SJSA1 (cell line): ENCODE results near the gene THEMIS2. TPM values are rescaled to one million over a fixed set of nuclear protein-coding genes. Genes with fewer than 3 reads are reported as not detected.
"Not testable (repeated sequence)": the region's sequence is repeated elsewhere in the genome, so short reads cannot be mapped to it uniquely, and the experiment has no call there.

Experiments used
- DNase-seq, 2 experiments: peaks; one replicate each; pipeline ENCODE4 v3.0.0-alpha.2; 2015 to 2020; ENCODE audit warnings: low spot score in 2 of 2, low read depth in 1 of 2
- H3K27ac ChIP-seq: fragments of 250-450 bp; sonication (Bioruptor Pico); 2 replicates; pipeline ENCODE4 v1.5.1; 2020; ENCODE audit warnings: mild to moderate bottlenecking, moderate library complexity
- H3K27me3 ChIP-seq: fragments of 250-450 bp; sonication (Bioruptor Pico); replicated peaks from 2 replicates; pipeline ENCODE4 v1.5.1; 2020; ENCODE audit warnings: mild to moderate bottlenecking, moderate library complexity
- H3K36me3 ChIP-seq: fragments of 250-450 bp; sonication (Bioruptor Pico); 2 replicates; pipeline ENCODE4 v1.5.1; 2020; ENCODE audit warnings: mild to moderate bottlenecking
- H3K4me1 ChIP-seq: fragments of 250-450 bp; sonication (Bioruptor Pico); replicated peaks from 2 replicates; pipeline ENCODE4 v1.6.1; 2021; ENCODE audit warnings: mild to moderate bottlenecking
- H3K4me3 ChIP-seq: fragments of 250-450 bp; sonication (Bioruptor Pico); 2 replicates; pipeline ENCODE4 v1.5.1; 2020; ENCODE audit warnings: mild to moderate bottlenecking
- H3K9me3 ChIP-seq: fragments of 250-450 bp; sonication (Bioruptor Pico); replicated peaks from 2 replicates; pipeline ENCODE4 v1.5.1; 2020; ENCODE audit warnings: mild to moderate bottlenecking
- total RNA-seq: library from RNA; depleted of rRNA; stranded (reverse); fragments of >200 nt; shearing (Covaris generic); gene quantifications from 2 replicates; pipeline ENCODE4 v1.2.3, GENCODE V29; 2014; rRNA removed

The THEMIS2 gene
- 0.09 and 1.7 TPM in 2 replicates for total RNA-seq

GRCh38 chr1:27872059-27872801 is at the start of gene THEMIS2:
TSS of gene THEMIS2 (plus strand) at chr1:27872544. CDS start at chr1:27872572, 28 bp downstream.
- Histone ChIP-seq H3K36me3 (no peaks in the 10 kb centered on the region), H3K27me3 (no peaks in the 10 kb centered on the region), H3K27ac (no peak within 1 kb of the TSS), H3K4me1 (peaks cover 13% of the 10 kb centered on the region), H3K9me3 (no peaks in the 10 kb centered on the region), H3K4me3 (peak within 1 kb of the TSS; percentile 45)
- DNase-seq: peak in 1 of 2 experiments; percentile 19

- peaks cover 7% of the 10 kb centered on the region for H3K4me1 ChIP-seq
- H3K27ac ChIP-seq: no peak overlapping the region
These were observed 48.6 kb upstream of the THEMIS2 start for GRCh38 chr1:27823784-27824183.

DNA sequence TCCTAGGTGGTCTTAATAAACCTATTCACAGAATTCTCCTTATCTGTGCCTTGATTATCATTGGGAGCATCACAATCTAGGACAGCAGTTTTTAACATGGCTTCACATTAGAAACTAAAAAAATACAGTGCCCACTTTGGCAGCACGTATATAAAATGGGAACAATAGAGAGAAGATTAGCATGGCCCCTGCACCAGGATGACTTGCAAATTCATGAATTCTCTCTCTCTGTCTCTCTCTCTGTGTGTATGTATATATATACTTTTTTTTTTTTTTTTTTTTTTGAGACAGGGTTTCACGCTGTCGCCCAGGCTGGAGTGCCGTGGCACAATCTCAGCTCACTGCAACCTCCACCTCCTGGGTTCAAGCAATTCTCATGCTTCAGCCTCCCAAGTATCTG is 47.9 kb upstream of the THEMIS2 start:
- H3K27me3 ChIP-seq: no peaks in the 10 kb centered on the region
- no peaks in the 10 kb centered on the region for H3K9me3 ChIP-seq
- no peak overlapping the region for H3K27ac ChIP-seq
- no peak overlapping the region for H3K4me3 ChIP-seq
- H3K4me1 ChIP-seq: peaks cover 7% of the 10 kb centered on the region
- peak in 1 of 2 experiments; percentile 8 for DNase-seq
- peaks cover 32% of the 10 kb centered on the region for H3K36me3 ChIP-seq

More at GRCh38 chr1:27823784-27824183, 48.6 kb upstream of the THEMIS2 start:
- no peak overlapping the region for H3K4me3 ChIP-seq
- H3K27me3 ChIP-seq: no peaks in the 10 kb centered on the region
- H3K36me3 ChIP-seq: peaks cover 36% of the 10 kb centered on the region
- DNase-seq: peak in 1 of 2 experiments; percentile 3
- no peaks in the 10 kb centered on the region for H3K9me3 ChIP-seq

DNA sequence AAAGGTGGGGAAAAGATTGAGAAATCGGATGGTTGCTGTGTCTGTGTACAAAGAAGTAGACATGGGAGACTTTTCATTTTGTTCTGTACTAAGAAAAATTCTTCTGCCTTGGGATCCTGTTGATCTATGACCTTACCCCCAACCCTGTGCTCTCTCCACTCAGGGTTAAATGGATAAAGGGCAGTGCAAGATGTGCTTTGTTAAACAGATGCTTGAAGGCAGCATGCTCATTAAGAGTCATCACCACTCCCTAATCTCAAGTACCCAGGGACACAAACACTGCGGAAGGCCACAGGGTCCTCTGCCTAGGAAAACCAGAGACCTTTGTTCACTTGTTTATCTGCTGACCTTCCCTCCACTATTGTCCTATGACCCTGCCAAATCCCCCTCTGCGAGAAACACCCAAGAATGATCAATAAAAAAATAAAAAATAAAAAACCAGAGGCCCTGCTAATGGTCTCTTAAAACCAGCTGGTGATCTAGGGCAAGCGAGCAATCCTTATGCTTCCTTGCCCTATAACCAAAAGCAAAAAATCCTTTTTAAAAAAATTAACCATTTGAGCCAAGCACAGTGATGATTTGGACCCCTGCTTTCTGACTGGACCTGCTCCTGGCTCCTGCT is 42.9 kb upstream of the THEMIS2 start:
- Histone ChIP-seq H3K36me3 (peaks cover 27% of the 10 kb centered on the region), H3K4me1 (peaks cover 17% of the 10 kb centered on the region)
- not testable (repeated sequence) for H3K27ac ChIP-seq, H3K9me3 ChIP-seq, H3K4me3 ChIP-seq, H3K27me3 ChIP-seq, DNase-seq

DNA sequence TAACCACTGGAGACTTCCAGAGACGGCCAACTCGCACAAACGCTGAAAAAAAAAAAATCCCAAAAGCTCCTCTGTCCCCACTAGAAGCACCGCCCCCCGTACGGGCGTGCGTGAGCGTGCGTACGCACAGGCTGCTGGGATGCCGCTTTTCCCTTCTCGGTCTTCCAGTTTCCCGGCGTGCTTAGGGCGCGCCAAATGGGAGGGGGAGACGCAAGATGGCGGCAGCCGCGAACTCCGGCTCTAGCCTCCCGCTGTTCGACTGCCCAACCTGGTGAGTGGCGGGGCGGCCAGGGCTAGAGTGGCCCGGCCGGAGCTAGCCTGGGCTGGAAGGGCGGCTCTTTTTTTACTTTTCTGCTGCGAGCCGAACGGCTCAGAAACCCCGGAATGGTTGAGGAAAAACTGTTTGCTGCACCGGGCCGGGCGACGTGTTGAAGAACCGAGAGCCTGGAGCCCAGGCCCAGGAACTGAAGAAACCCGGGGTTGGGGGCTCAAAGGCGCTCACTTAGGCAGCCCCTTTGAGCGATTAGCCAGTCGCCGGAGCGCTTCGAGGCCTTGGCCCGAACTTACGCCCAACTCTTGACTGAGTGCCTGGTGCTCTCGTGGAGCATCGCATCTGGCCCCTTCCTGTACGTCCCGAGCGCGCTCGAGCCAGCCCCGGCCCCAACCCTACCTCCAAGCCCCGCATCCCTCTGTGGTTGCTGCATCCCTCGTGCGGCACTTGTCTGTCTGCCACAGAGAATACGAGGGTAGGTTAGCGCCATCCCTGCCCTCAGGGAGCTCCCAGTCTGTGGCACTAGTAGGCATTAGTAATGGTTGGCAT is 41.5 kb upstream of the THEMIS2 start, which contains the start of gene PPP1R8:
TSS of gene PPP1R8 (plus strand) at position 162 of the 820 bp plus-strand sequence. CDS start at position 216, 54 bp downstream.
- peak; percentile 94 to 96 for DNase-seq
- Histone ChIP-seq H3K27me3 (no peaks in the 10 kb centered on the region), H3K4me1 (peaks cover 17% of the 10 kb centered on the region), H3K9me3 (no peaks in the 10 kb centered on the region), H3K36me3 (peaks cover 41% of the 10 kb centered on the region), H3K27ac (peak within 1 kb of the TSS; percentile 84), H3K4me3 (peak within 1 kb of the TSS; percentile 79)

DNA sequence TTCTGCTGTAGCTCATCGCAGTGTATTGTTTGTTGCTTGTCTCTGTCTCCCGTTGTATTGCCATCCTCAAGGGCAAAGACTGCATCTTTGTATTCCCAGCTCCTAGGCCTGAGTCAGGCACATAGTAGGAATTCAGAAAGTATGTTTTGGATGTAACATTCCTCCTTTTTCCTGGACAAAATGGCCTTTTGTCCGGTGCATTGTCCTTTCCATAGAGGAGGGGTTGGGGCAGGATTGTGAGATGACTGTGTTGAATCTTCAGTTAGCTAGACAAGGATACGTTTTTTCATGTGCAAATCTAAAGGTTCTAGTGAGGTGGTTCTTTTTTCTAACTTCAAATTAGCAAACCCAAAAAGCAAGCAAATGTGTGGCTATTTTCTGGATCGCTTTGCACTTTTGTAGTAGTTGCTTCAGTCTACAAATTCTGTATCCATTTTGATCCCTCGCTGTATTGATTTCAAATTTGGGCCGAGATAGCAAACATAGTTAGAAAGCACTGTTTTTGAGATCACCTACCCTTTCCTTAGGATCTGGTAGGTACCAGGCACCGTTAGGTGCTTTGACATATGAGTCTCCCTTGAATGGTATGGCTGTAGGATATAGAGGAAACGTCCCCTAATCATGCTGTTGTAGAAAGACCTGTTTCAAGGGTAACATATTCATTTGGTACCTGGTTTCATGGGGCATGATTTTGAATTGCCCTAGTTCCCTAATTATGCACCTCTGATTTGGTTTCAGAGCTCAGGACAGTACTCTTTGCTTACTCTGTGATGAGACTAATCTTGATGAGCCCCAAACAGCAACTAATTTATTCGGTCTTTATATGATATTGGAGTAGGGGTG is 40.6 kb upstream of the THEMIS2 start:
- H3K4me1 ChIP-seq: peaks cover 17% of the 10 kb centered on the region
- no peak for DNase-seq
- H3K36me3 ChIP-seq: peaks cover 49% of the 10 kb centered on the region
- no peaks in the 10 kb centered on the region for H3K27me3 ChIP-seq
- no peaks in the 10 kb centered on the region for H3K9me3 ChIP-seq
- peak overlapping the region; percentile 79 for H3K4me3 ChIP-seq
- H3K27ac ChIP-seq: peak overlapping the region; percentile 84

DNA sequence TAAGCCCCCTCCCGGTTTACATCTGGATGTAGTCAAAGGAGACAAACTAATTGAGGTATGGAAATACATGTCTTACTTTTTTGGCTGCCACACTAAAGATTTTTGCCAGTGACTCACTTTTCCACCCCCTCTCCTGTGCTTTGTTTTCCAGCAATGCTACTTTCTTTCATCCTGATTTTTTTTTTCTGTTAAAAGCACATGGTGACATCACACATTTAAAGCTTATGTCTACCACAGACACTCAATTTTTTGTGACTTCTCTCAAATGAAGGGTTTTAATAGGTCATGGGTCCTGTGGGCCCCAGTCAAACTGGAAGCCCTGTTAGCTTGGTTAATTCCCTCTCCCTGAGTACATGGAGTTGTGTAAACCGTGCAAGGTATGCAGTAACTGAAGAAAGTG is 39.6 kb upstream of the THEMIS2 start:
- H3K4me3 ChIP-seq: no peak overlapping the region
- no peaks in the 10 kb centered on the region for H3K9me3 ChIP-seq
- H3K27me3 ChIP-seq: no peaks in the 10 kb centered on the region
- peak in 1 of 2 experiments; percentile 33 for DNase-seq
- peaks cover 17% of the 10 kb centered on the region for H3K4me1 ChIP-seq
- H3K36me3 ChIP-seq: peaks cover 56% of the 10 kb centered on the region
- H3K27ac ChIP-seq: no peak overlapping the region

DNA sequence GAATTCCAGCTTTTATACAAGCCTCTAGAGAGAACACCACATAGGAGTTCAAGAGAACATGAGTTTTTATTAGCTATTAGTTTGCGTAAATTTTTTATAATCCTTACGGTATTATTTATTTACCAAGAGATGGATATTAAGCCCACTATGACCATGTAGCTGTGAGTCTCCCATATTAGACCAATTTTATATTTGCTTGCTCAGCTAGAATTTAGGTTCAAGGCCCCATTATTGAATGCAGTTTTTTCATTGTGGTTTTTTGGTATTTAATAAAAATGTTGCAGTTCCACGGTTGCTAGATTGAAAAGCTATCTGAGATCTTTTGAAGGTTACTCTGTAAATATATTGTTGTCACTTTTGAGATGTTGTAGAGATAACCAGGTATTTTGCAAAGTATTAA is 38.9 kb upstream of the THEMIS2 start:
- no peak overlapping the region for H3K4me3 ChIP-seq
- no peaks in the 10 kb centered on the region for H3K27me3 ChIP-seq
- no peaks in the 10 kb centered on the region for H3K9me3 ChIP-seq
- peaks cover 17% of the 10 kb centered on the region for H3K4me1 ChIP-seq
- no peak for DNase-seq
- peaks cover 61% of the 10 kb centered on the region for H3K36me3 ChIP-seq
- H3K27ac ChIP-seq: no peak overlapping the region

DNA sequence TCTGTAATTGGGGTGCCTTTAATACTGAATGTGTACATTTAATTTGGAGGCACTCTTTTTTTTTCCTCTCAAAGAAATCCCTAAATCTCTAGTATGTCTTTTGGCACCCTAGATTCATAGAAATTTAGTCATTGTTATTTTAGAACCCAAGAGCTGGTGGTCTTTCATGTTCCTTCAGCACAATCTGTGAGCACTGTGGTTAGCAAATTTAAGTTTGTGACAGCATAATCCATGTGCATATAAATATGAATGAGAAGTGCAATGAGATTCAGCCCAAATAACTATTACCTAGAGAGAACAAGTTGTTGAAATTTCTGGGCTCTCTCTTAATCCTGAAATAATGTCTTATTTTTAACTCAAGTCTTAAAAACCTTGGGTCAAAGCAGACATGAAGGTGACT is 37.3 kb upstream of the THEMIS2 start:
- Histone ChIP-seq H3K4me1 (peaks cover 17% of the 10 kb centered on the region), H3K27me3 (no peaks in the 10 kb centered on the region), H3K9me3 (no peaks in the 10 kb centered on the region), H3K36me3 (peaks cover 76% of the 10 kb centered on the region), H3K27ac (no peak overlapping the region), H3K4me3 (no peak overlapping the region)
- no peak for DNase-seq

DNA sequence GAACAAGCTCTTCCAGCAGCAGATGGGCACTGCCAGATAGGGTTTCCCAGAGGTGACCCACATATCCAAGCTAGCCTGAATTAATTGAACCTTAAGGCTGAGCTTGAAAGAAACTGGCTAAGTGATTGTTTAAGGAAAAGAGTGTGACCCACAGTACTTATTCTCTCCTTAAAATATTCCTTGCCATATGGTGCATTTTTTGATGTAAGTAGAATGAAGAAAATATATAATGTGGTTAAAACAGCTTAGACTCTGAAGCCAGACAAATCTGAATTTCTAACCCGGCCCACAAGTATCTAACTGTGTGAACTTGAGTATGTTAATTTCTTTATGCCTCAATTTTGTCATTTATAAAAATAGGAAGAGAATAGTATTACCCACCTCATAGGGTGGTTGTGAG is 36.8 kb upstream of the THEMIS2 start:
- Histone ChIP-seq H3K36me3 (peaks cover 80% of the 10 kb centered on the region), H3K27me3 (no peaks in the 10 kb centered on the region), H3K9me3 (no peaks in the 10 kb centered on the region), H3K27ac (no peak overlapping the region), H3K4me3 (no peak overlapping the region), H3K4me1 (peaks cover 17% of the 10 kb centered on the region)
- DNase-seq: no peak

DNA sequence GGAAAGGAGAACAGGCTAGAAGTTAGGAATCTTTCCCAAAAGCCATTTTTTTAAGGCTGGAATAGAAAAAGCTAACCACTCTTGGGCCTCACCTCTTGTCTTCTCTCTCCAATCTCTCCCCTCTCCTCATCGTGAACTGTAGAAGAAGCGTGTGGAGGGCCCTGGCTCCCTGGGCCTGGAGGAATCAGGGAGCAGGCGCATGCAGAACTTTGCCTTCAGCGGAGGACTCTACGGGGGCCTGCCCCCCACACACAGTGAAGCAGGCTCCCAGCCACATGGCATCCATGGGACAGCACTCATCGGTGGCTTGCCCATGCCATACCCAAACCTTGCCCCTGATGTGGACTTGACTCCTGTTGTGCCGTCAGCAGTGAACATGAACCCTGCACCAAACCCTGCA is 22.4 kb upstream of the THEMIS2 start:
- no peak for DNase-seq
- Histone ChIP-seq H3K9me3 (no peaks in the 10 kb centered on the region; the same call in 1 of the 2 replicates), H3K27ac (no peak overlapping the region), H3K4me3 (no peak overlapping the region), H3K4me1 (no peaks in the 10 kb centered on the region), H3K27me3 (no peaks in the 10 kb centered on the region), H3K36me3 (peaks cover 58% of the 10 kb centered on the region)

DNA sequence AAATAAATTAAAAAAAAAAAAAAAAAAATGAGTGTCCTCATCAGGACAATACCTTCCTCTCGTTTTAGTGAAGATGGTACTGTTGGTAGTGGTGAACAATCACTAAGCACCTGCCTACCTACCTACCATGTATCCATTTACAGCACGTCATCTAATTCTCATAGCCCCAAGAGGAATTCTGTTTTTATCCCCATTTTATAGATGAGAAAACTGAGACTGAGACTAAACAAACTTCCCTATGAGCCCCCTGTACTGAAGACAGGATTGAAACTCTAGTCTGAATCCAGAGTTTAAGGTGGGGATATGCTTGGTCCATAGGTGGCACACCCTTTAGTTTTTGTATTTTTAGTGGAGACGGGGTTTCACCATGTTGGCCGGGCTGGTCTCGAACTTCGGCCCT is 17.3 kb upstream of the THEMIS2 start:
- DNase-seq: no peak
- no peak overlapping the region for H3K4me3 ChIP-seq
- H3K27ac ChIP-seq: no peak overlapping the region

More for the DNA sequence above, 17.3 kb upstream of the THEMIS2 start:
- Histone ChIP-seq H3K27me3 (no peaks in the 10 kb centered on the region), H3K4me1 (peaks cover 4% of the 10 kb centered on the region; the same call in 1 of the 2 replicates), H3K9me3 (no peaks in the 10 kb centered on the region), H3K36me3 (peaks cover 13% of the 10 kb centered on the region)
